HL-60 (cell line): Measurements from ENCODE around the gene RHBDL3.

Source experiments
- DNase-seq, 2 experiments: peaks; one replicate each; pipeline ENCODE4 v3.0.0-alpha.2; 2010 to 2020; ENCODE audit warnings: low read depth in 1 of 2, low spot score in 1 of 2
- H3K27ac ChIP-seq: fragments of 250-450 bp; sonication (Bioruptor Pico); replicated peaks from 2 replicates; pipeline ENCODE4 v1.5.1; 2020; ENCODE audit warnings: mild to moderate bottlenecking, moderate library complexity
- H3K27me3 ChIP-seq: fragments of 250-450 bp; sonication (Bioruptor Pico); 2 replicates; pipeline ENCODE4 v1.5.1; 2021; ENCODE audit warnings: mild to moderate bottlenecking, moderate library complexity; ENCODE audit not compliant: insufficient read depth, poor library complexity, severe bottlenecking
- H3K4me3 ChIP-seq: replicated peaks from 2 replicates; pipeline ENCODE4 v1.5.1; 2011; ENCODE audit warnings: mild to moderate bottlenecking, control low read depth, low read length; ENCODE audit not compliant: insufficient read depth
- GABPA ChIP-seq: IDR thresholded peaks from 2 replicates; pipeline ENCODE4 v1.6.1; 2012; ENCODE audit warnings: low read depth
- POLR2AphosphoS5 ChIP-seq: IDR thresholded peaks from 2 replicates; pipeline ENCODE4 v1.6.1; 2012; ENCODE audit warnings: low read depth
- SPI1 ChIP-seq: IDR thresholded peaks from 2 replicates; pipeline ENCODE4 v1.6.1; 2012; ENCODE audit warnings: low read depth, mild to moderate bottlenecking, borderline replicate concordance
- TF ChIP-seq, protein P1 (sequence below): IDR thresholded peaks from one replicate; pipeline ENCODE4 v1.5.1; 2011; ENCODE audit warnings: low read length, control low read depth, inconsistent platforms; ENCODE audit not compliant: insufficient read depth
- TF ChIP-seq, protein P2 (sequence below): IDR thresholded peaks from 2 replicates; pipeline ENCODE4 v1.6.1; 2012; ENCODE audit warnings: low read depth; ENCODE audit not compliant: insufficient replicate concordance

RHBDL3 gene

DNA sequence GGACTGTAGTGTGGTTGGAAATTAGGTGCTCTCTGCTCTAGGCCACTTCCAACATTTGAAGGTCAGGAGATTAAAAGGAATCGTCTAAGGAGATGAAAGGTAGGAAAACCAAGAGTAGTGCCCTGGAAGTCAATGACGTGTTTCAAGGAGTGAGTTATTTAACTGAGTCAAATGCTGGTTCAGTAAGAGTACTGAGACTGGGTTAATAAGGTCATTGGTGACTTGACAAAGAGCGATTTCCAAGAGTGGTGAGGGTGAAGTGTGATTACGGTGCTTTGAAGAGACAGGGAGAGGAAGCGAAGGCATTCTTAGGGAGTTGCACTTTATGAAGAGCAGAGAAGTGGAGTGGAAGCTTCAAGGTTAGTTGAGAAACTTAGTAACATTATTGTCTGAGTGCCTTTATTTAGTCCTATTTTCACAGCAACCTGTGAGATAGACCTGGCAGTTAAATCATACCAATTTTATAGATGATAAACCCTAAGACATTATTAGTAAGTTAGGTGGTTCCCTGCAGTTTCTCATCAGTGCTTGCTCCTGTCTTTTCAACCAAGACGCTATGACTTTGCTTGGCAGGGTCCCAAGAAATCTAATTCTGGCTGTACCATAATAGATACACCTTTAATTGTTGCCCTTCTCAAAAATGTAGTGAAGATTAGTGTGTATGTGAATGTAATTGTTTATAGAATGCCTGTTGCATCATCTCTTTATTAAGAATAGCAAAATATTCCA is 90.2 kb downstream of the RHBDL3 start:
- no peaks in the 10 kb centered on the region for H3K27me3 ChIP-seq
- TF ChIP-seq GABPA (no peak), SPI1 (no peak), POLR2AphosphoS5 (no peak)
- TF ChIP-seq, protein P1, sequence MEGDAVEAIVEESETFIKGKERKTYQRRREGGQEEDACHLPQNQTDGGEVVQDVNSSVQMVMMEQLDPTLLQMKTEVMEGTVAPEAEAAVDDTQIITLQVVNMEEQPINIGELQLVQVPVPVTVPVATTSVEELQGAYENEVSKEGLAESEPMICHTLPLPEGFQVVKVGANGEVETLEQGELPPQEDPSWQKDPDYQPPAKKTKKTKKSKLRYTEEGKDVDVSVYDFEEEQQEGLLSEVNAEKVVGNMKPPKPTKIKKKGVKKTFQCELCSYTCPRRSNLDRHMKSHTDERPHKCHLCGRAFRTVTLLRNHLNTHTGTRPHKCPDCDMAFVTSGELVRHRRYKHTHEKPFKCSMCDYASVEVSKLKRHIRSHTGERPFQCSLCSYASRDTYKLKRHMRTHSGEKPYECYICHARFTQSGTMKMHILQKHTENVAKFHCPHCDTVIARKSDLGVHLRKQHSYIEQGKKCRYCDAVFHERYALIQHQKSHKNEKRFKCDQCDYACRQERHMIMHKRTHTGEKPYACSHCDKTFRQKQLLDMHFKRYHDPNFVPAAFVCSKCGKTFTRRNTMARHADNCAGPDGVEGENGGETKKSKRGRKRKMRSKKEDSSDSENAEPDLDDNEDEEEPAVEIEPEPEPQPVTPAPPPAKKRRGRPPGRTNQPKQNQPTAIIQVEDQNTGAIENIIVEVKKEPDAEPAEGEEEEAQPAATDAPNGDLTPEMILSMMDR, result no peak
- TF ChIP-seq, protein P2, sequence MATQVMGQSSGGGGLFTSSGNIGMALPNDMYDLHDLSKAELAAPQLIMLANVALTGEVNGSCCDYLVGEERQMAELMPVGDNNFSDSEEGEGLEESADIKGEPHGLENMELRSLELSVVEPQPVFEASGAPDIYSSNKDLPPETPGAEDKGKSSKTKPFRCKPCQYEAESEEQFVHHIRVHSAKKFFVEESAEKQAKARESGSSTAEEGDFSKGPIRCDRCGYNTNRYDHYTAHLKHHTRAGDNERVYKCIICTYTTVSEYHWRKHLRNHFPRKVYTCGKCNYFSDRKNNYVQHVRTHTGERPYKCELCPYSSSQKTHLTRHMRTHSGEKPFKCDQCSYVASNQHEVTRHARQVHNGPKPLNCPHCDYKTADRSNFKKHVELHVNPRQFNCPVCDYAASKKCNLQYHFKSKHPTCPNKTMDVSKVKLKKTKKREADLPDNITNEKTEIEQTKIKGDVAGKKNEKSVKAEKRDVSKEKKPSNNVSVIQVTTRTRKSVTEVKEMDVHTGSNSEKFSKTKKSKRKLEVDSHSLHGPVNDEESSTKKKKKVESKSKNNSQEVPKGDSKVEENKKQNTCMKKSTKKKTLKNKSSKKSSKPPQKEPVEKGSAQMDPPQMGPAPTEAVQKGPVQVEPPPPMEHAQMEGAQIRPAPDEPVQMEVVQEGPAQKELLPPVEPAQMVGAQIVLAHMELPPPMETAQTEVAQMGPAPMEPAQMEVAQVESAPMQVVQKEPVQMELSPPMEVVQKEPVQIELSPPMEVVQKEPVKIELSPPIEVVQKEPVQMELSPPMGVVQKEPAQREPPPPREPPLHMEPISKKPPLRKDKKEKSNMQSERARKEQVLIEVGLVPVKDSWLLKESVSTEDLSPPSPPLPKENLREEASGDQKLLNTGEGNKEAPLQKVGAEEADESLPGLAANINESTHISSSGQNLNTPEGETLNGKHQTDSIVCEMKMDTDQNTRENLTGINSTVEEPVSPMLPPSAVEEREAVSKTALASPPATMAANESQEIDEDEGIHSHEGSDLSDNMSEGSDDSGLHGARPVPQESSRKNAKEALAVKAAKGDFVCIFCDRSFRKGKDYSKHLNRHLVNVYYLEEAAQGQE, result no peak
- DNase-seq, result no peak
- no peak overlapping the region for H3K27ac ChIP-seq
- no peak overlapping the region for H3K4me3 ChIP-seq

DNA sequence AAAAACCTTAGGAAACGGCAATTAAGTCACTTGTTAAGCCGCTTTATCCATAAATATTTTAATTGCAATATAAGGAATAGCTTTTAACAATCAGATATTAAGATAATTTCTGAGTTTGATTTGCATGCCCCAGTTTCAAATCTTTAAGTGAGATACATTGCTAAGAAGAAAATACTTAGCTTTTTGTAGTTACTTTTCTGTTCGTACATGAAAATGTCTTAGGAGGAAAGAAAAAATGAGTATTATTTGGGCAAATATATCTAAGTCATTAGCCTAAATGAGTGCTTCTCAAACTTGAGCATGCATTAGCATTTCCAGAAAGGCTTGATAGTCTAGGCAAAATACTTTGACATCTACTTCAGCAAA is 90.7 kb downstream of the RHBDL3 start:
- H3K27ac ChIP-seq, result no peak overlapping the region
- TF ChIP-seq, protein P1, result no peak
- TF ChIP-seq SPI1, result no peak
- TF ChIP-seq POLR2AphosphoS5, result no peak
- TF ChIP-seq GABPA, result no peak
- TF ChIP-seq, protein P2, result no peak
- H3K4me3 ChIP-seq, result no peak overlapping the region

DNA sequence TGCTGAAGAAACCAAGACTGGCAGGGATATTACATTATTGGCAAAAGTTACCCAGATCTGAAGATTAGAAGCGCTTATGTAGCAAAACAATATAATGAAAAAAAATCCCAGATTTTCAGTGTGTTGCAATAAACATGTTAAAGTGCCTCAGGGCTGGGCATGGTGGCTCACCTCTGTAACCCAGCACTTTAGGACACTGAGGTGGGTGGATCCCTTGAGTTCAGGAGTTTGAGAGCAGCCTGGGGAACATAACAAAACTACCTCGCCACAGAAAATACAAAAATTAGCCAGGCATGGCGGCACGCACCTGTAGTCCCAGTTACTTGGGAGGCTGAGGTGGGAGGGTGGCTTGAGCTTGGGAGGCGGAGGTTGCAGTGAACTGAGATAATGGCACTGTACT is 91.1 kb downstream of the RHBDL3 start:
- TF ChIP-seq, protein P1, result no peak
- DNase-seq, result no peak
- Histone ChIP-seq H3K27ac (no peak overlapping the region), H3K4me3 (no peak overlapping the region), H3K27me3 (no peaks in the 10 kb centered on the region)

More for the DNA sequence above, 90.7 kb downstream of the RHBDL3 start:
- no peak for DNase-seq
- H3K27me3 ChIP-seq, result no peaks in the 10 kb centered on the region

DNA sequence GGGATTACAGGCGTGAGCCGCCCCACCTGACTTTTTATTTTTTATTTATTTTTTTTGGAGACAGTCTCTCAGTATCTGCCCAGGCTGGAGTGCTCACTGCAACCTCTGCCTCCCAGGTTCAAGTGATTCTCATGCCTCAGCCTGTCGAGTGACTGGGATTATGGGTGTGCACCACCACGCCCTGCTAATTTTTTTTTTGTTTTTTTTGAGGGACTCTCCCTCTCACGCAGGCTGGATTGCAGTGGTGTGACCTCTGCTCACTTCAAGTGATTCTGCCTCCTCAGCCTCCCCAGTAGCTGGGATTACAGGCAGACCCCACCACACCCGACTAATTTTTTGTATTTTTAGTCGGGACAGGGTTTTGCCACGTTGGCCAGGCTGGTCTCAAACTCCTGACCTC is 92.0 kb downstream of the RHBDL3 start:
- H3K4me3 ChIP-seq, result no peak overlapping the region
- no peak for DNase-seq
- no peak overlapping the region for H3K27ac ChIP-seq
- TF ChIP-seq, protein P2, result no peak
- TF ChIP-seq SPI1 (no peak), GABPA (no peak), POLR2AphosphoS5 (no peak)
- TF ChIP-seq, protein P1, result no peak
- no peaks in the 10 kb centered on the region for H3K27me3 ChIP-seq
